GM12878 (cell line): Measurements from ENCODE around the gene LYZ. TPM values are rescaled to one million over a fixed set of nuclear protein-coding genes. Genes with fewer than 3 reads are reported as not detected.

Source experiments
- ATAC-seq: fragments of 200-7000 bp; cut with Tn5 transposase; 3 replicates; pipeline ENCODE4 v1.9.1; 2020; ENCODE audit warnings: mild to moderate bottlenecking, moderate library complexity
- BruUV-seq: library from RNA; stranded (reverse); fragments of 400-500 nt; replicated peaks from 2 replicates; lab custom pipeline; 2021; lab: Mats Ljungman, UMichigan
- CTCF ChIA-PET: fragments of 300-600 bp; sonication (Branson Sonifier 250); formaldehyde crosslinking; extraction: SDS; loops from one replicate; lab custom pipeline; 2021; ENCODE audit warnings: inconsistent platforms; lab: Yijun Ruan, JAX
- POLR2A ChIA-PET: fragments of 350-600 bp; formaldehyde crosslinking; extraction: SDS; loops from one replicate; lab custom pipeline; 2021; ENCODE audit warnings: inconsistent platforms; lab: Charles Lee
- RAD21 ChIA-PET: fragments of 300-600 bp; sonication (Branson Sonifier 250); formaldehyde crosslinking; loops from one replicate; lab custom pipeline; 2023; ENCODE audit warnings: antibody characterized with exemption; ENCODE audit not compliant: unreplicated experiment; lab: Charles Lee
- SMC1A ChIA-PET: fragments of 300-600 bp; sonication (Branson Sonifier 250); formaldehyde crosslinking; loops from one replicate; lab custom pipeline; 2023; ENCODE audit not compliant: unreplicated experiment, uncharacterized antibody; lab: Charles Lee
- DNase-seq: peaks from one replicate; pipeline ENCODE4 v3.0.0-alpha.2; 2011; ENCODE audit warnings: low read depth, low spot score
- FAIRE-seq: peaks from 3 replicates; lab custom pipeline; 2011; peaks lifted over from hg19 to GRCh38; lab: Jason Lieb, UNC
- H2AFZ ChIP-seq: 2 replicates; pipeline ENCODE4 v1.6.0; 2011; ENCODE audit warnings: low read depth, low read length, control low read depth; ENCODE audit not compliant: control insufficient read depth
- H3K27ac ChIP-seq: 2 replicates; pipeline ENCODE4 v1.5.1; 2011; ENCODE audit warnings: control low read depth; ENCODE audit not compliant: control insufficient read depth, insufficient read depth
- H3K27me3 ChIP-seq, 2 experiments: replicated peaks in 1 of 2; 2 replicates each; pipeline versions ENCODE4 v1.6.0 to v1.6.1; 2011; ENCODE audit warnings: low read length in 1 of 2; ENCODE audit not compliant: control insufficient read depth in 2 of 2, insufficient read depth in 2 of 2
- H3K36me3 ChIP-seq, 2 experiments: 2 replicates each; pipeline ENCODE4 v1.5.1; 2011; ENCODE audit warnings: low read length in 1 of 2; ENCODE audit not compliant: control insufficient read depth in 2 of 2, insufficient read depth in 2 of 2
- H3K4me1 ChIP-seq: 2 replicates; pipeline ENCODE4 v1.6.1; 2011; ENCODE audit warnings: mild to moderate bottlenecking, low read length, moderate library complexity, mixed read lengths; ENCODE audit not compliant: control insufficient read depth, insufficient read depth
- H3K4me2 ChIP-seq: 2 replicates; pipeline ENCODE4 v1.6.0; 2011; ENCODE audit warnings: control low read depth; ENCODE audit not compliant: control insufficient read depth, insufficient read depth
- H3K4me3 ChIP-seq: fragments of 200-600 bp; sonication (generic); 2 replicates; pipeline ENCODE4 v1.5.1; 2016
- H3K79me2 ChIP-seq: 2 replicates; pipeline ENCODE4 v1.6.0; 2011; ENCODE audit warnings: low read length; ENCODE audit not compliant: control insufficient read depth, insufficient read depth
- H3K9ac ChIP-seq: 2 replicates; pipeline ENCODE4 v1.8.0; 2011; ENCODE audit warnings: low read length, control low read depth, mixed read lengths; ENCODE audit not compliant: control insufficient read depth, insufficient read depth
- H3K9me3 ChIP-seq: replicated peaks from 3 replicates; pipeline ENCODE4 v1.5.1; 2011; ENCODE audit warnings: mild to moderate bottlenecking, low read length; ENCODE audit not compliant: control insufficient read depth, insufficient read depth
- H4K20me1 ChIP-seq: 2 replicates; pipeline ENCODE4 v1.6.0; 2011; ENCODE audit not compliant: control insufficient read depth, insufficient read depth
- FOXM1 ChIP-seq: IDR thresholded peaks from 2 replicates; pipeline ENCODE4 v1.6.1; 2012; ENCODE audit warnings: low read depth, mild to moderate bottlenecking, inconsistent platforms, low read length, moderate library complexity
- HCFC1 ChIP-seq: fragments of 150-350 bp; IDR thresholded peaks from 2 replicates; pipeline ENCODE4 v1.6.1; 2014; ENCODE audit warnings: low read length
- HDGF ChIP-seq: fragments of 450-650 bp; IDR thresholded peaks from 2 replicates; pipeline ENCODE4 v1.6.1; 2016; ENCODE audit warnings: antibody characterized with exemption
- NFYA ChIP-seq: IDR thresholded peaks from 2 replicates; pipeline ENCODE4 v1.6.1; 2011; ENCODE audit warnings: low read depth, mild to moderate bottlenecking, low read length, improper control_type of control experiment, borderline replicate concordance
- NR2C2 ChIP-seq: IDR thresholded peaks from 2 replicates; pipeline ENCODE4 v1.6.1; 2011; ENCODE audit warnings: borderline replicate concordance, low read depth; ENCODE audit not compliant: control insufficient read depth, insufficient read length
- PAX8 ChIP-seq: fragments of 450-650 bp; IDR thresholded peaks from 2 replicates; pipeline ENCODE4 v1.6.1; 2017; ENCODE audit warnings: mild to moderate bottlenecking, moderate library complexity
- SMAD1 ChIP-seq: fragments of 450-650 bp; IDR thresholded peaks from 2 replicates; pipeline ENCODE4 v1.6.1; 2018; ENCODE audit warnings: mild to moderate bottlenecking, low read depth; ENCODE audit not compliant: partially characterized antibody
- SUZ12 ChIP-seq: fragments of 200-600 bp; sonication (generic); IDR thresholded peaks from one replicate; pipeline ENCODE4 v1.6.1; 2018; ENCODE audit warnings: antibody characterized with exemption, mild to moderate bottlenecking; ENCODE audit not compliant: unreplicated experiment
- TAF1 ChIP-seq: IDR thresholded peaks from 2 replicates; pipeline ENCODE4 v1.6.1; 2011; ENCODE audit warnings: mild to moderate bottlenecking, low read depth, low read length, borderline replicate concordance
- TARDBP ChIP-seq: IDR thresholded peaks from 2 replicates; pipeline ENCODE4 v1.6.1; 2016; ENCODE audit warnings: borderline replicate concordance
- TCF3 ChIP-seq: IDR thresholded peaks from 2 replicates; pipeline ENCODE4 v1.6.1; 2012; ENCODE audit warnings: low read depth, mild to moderate bottlenecking, low read length, borderline replicate concordance; ENCODE audit not compliant: insufficient read depth
- ZNF217 ChIP-seq: fragments of 450-650 bp; IDR thresholded peaks from 2 replicates; pipeline ENCODE4 v1.6.1; 2017; ENCODE audit warnings: antibody characterized with exemption, mild to moderate bottlenecking
- ZNF24 ChIP-seq: fragments of 450-650 bp; IDR thresholded peaks from 2 replicates; pipeline ENCODE4 v1.6.1; 2017; ENCODE audit warnings: antibody characterized with exemption, mild to moderate bottlenecking
- WGBS: methylation state at CpG from one replicate; pipeline ENCODE4 v1.1.6; 2016; ENCODE audit warnings: low lambda C conversion rate; ENCODE audit not compliant: insufficient replicate concordance, insufficient coverage; ENCODE audit errors: missing lambda C conversion rate; 5-methylcytosine and 5-hydroxymethylcytosine counted together
- in situ Hi-C: fragments of 300-500 bp; cut with MboI; formaldehyde crosslinking; loops from 9 replicates; pipeline ENCODE4 v1.14.3; 2018; ENCODE audit warnings: mixed read lengths
- intact Hi-C: fragments of 100-400 bp; cut with micrococcal nuclease; formaldehyde crosslinking; loops from one replicate; pipeline ENCODE4 v1.14.2; 2022; ENCODE audit not compliant: unreplicated experiment
- polyA plus RNA-seq, 11 experiments: library from polyadenylated mRNA; depleted of rRNA in 4 of 11; unstranded in 6 of 11; stranded (reverse) in 5 of 11; fragments of >200 nt; fragmentation: Nextera tagmentation in 4 of 11; fragmentation: Illumina TruSeq in 1 of 11; extraction: Ambion mirVana in 4 of 11; extraction: Trizol in 1 of 11; gene quantifications; 1 replicate in 1 of 11; 2 replicates in 10 of 11; pipeline versions ENCODE4 v1.2.1 to v1.2.3, GENCODE V29; 2011 to 2016; ENCODE audit warnings: inconsistent platforms in 2 of 11, missing spikeins in 2 of 11, low read depth in 1 of 11
- total RNA-seq, 4 experiments: library from RNA; depleted of rRNA in 3 of 4; stranded (reverse); fragments of >200 nt in 3 of 4; fragmentation: Illumina TruSeq in 1 of 4; extraction: Trizol in 1 of 4; gene quantifications; 2 replicates each; pipeline versions ENCODE4 v1.2.1 to v1.2.3, GENCODE V29; 2013 to 2021
- TF ChIP-seq, protein P1 (sequence below): IDR thresholded peaks from 2 replicates; pipeline ENCODE4 v1.6.1; 2012; ENCODE audit warnings: low read depth, low read length, improper control_type of control experiment

Gene LYZ
- total and polyA plus RNA-seq, 10 of the 15 experiments (the other 5 are each of a cell fraction or from before 2014, with no cell fraction given): 1.9 TPM; not detected in 9

DNA sequence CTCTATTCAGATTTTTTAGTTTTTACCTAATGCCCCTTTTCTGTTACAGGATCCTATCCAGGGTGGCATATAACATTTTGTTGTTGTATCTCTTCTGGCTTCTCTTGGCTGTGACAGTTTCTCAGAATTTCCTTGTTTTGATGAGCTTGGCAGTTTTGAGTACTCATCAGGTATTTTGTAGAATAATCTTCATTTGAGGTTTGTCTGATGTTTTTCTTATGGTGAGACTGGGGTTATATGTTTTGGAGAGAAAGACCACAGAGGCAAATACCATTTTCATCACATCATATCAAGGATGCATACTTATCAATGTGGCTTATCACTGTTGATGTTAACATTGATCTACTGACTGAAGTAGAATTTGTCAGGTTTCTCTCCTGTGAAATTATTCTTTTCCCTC, 14.0 kb upstream of the LYZ start:
- H3K4me3 ChIP-seq: no peak overlapping the region
- intact Hi-C loops: loop anchor here (10.0 kb wide), 1 partner anchor 179 kb away; no protein-coding TSS in a partner anchor
- CTCF ChIA-PET: interaction anchor here (1.1 to 1.9 kb wide), 3 partner anchors 8 to 179 kb away, joined by 3 to 8 read pairs (median 4); no protein-coding TSS in a partner anchor
- H3K27me3 ChIP-seq: no peaks in the 10 kb centered on the region
- H4K20me1 ChIP-seq: no peaks in the 10 kb centered on the region
- H3K9ac ChIP-seq: no peak overlapping the region
- in situ Hi-C loops: no loop called here
- H3K4me2 ChIP-seq: no peak overlapping the region
- DNase-seq: no peak
- no peaks in the 10 kb centered on the region for H3K36me3 ChIP-seq
- SMC1A ChIA-PET: interaction anchor here (1.4 to 1.8 kb wide), 2 partner anchors 9 to 237 kb away, joined by 3 read pairs; no protein-coding TSS in a partner anchor
- H3K79me2 ChIP-seq: no peaks in the 10 kb centered on the region
- POLR2A ChIA-PET: no interaction called here
- RAD21 ChIA-PET: interaction anchor here (0.5 kb wide), 1 partner anchor 306 kb away, joined by 3 read pairs; no protein-coding TSS in a partner anchor
- no peak for ATAC-seq
- H3K4me1 ChIP-seq: no peaks in the 10 kb centered on the region
- H2AFZ ChIP-seq: no peak overlapping the region
- no peak for TF ChIP-seq PAX8
- no peak for TF ChIP-seq NR2C2
- no peak for TF ChIP-seq SUZ12
- TF ChIP-seq TARDBP: no peak
- no peaks in the 10 kb centered on the region for H3K9me3 ChIP-seq
- FAIRE-seq: no peak
- BruUV-seq: no TSS peak
- H3K27ac ChIP-seq: no peak overlapping the region

DNA sequence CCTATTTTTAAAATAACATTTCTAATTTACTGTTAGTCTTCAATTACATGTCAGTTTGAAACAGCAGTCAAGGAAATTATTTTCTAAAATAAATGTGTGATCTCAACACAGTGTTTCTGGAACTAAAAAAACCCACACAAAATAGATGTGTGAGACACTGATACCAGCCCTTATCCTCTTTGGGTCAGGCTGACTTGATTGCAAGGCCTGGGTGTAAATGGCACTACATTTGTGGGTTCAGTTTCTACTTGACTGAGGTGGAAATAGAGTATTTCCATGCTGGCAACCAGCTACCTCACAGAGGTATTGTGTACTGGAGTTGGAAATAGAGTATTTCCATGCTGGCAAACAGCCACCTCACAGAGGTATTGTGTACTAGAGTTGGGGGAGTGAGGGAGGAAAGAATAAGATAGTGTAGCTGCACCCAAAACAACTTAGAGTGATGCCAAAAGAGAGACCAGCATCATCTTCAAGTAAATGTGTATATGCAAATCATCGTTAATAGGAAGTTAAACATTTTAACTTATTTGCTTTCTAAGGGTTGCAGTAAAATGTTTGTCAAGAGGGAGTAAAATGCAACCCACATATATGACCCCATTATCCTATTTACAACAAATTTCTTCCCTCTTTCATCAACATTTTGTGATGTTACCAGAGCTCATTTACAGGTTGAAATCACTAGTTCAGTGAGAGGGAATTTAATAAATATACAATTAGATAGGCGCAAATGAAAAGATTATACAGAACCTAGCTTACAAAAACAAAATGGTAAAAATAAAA, 10.7 kb upstream of the LYZ start:
- POLR2A ChIA-PET: no interaction called here
- 50% methylated on average over 2 of the region's 2 CpGs for WGBS
- no peaks in the 10 kb centered on the region for H3K9me3 ChIP-seq
- H3K27me3 ChIP-seq: no peaks in the 10 kb centered on the region
- no peak overlapping the region for H2AFZ ChIP-seq
- SMC1A ChIA-PET: interaction anchor here (1.9 kb wide), 1 partner anchor 21 kb away, joined by 5 read pairs; no protein-coding TSS in a partner anchor
- RAD21 ChIA-PET: no interaction called here
- no peak for FAIRE-seq
- H3K9ac ChIP-seq: no peak overlapping the region
- H4K20me1 ChIP-seq: no peaks in the 10 kb centered on the region
- peak; percentile 43 for ATAC-seq
- intact Hi-C loops: loop anchor here (10.0 kb wide), 1 partner anchor 183 kb away; no protein-coding TSS in a partner anchor
- H3K27ac ChIP-seq: no peak overlapping the region
- BruUV-seq: no TSS peak
- in situ Hi-C loops: no loop called here
- no peaks in the 10 kb centered on the region for H3K4me1 ChIP-seq
- no peak for DNase-seq
- H3K36me3 ChIP-seq: no peaks in the 10 kb centered on the region
- CTCF ChIA-PET: interaction anchor here (0.9 to 1.7 kb wide), 5 partner anchors 10 to 86 kb away, joined by 3 to 9 read pairs (median 3); no protein-coding TSS in a partner anchor
- no peak overlapping the region for H3K4me3 ChIP-seq
- no peak overlapping the region for H3K4me2 ChIP-seq
- H3K79me2 ChIP-seq: no peaks in the 10 kb centered on the region
- TF ChIP-seq HCFC1 (no peak), ZNF217 (no peak), FOXM1 (no peak), SMAD1 (no peak), NFYA (no peak), TAF1 (no peak), ZNF24 (no peak), TCF3 (no peak), HDGF (no peak)
- TF ChIP-seq, protein P1, sequence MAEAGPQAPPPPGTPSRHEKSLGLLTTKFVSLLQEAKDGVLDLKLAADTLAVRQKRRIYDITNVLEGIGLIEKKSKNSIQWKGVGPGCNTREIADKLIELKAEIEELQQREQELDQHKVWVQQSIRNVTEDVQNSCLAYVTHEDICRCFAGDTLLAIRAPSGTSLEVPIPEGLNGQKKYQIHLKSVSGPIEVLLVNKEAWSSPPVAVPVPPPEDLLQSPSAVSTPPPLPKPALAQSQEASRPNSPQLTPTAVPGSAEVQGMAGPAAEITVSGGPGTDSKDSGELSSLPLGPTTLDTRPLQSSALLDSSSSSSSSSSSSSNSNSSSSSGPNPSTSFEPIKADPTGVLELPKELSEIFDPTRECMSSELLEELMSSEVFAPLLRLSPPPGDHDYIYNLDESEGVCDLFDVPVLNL: no peak
